Thymus (tissue), 11 donors: ENCODE data around the gene FIZ1. TPM values are rescaled to one million over a fixed set of nuclear protein-coding genes. Genes with fewer than 3 reads are reported as not detected.

Source experiments
- DNase-seq, 9 donors: peaks; one replicate each; pipeline ENCODE4 v3.0.0-alpha.2; 2013; ENCODE audit warnings: low spot score in 9 of 9, low read depth in 6 of 9, missing footprints in 1 of 9
- H3K27ac ChIP-seq, 2 donors: one replicate each; pipeline ENCODE4 v1.5.1; 2013; ENCODE audit warnings: control low read depth in 1 of 2, low read depth in 1 of 2, low read length in 1 of 2, mild to moderate bottlenecking in 1 of 2, moderate library complexity in 1 of 2
- H3K27me3 ChIP-seq, 2 donors: one replicate each; pipeline ENCODE4 v1.5.1; 2013; ENCODE audit warnings: low read length in 1 of 2; ENCODE audit not compliant: control insufficient read depth in 2 of 2, insufficient read depth in 1 of 2
- H3K36me3 ChIP-seq, 2 donors: one replicate each; pipeline ENCODE4 v1.5.1; 2013; ENCODE audit warnings: low read length in 1 of 2, mild to moderate bottlenecking in 1 of 2, moderate library complexity in 1 of 2; ENCODE audit not compliant: control insufficient read depth in 2 of 2, insufficient read depth in 2 of 2
- H3K4me1 ChIP-seq, 2 donors: one replicate each; pipeline ENCODE4 v1.5.1; 2013; ENCODE audit warnings: low read length in 2 of 2; ENCODE audit not compliant: control insufficient read depth in 2 of 2, insufficient read depth in 2 of 2
- H3K4me3 ChIP-seq, 2 donors: one replicate each; pipeline ENCODE4 v1.5.1; 2013; ENCODE audit warnings: low read length in 2 of 2, control low read depth in 1 of 2, mild to moderate bottlenecking in 1 of 2
- H3K9me3 ChIP-seq, 2 donors: one replicate each; pipeline ENCODE4 v1.5.1; 2013; ENCODE audit warnings: low read length in 1 of 2, mild to moderate bottlenecking in 1 of 2; ENCODE audit not compliant: control insufficient read depth in 2 of 2, insufficient read depth in 1 of 2
- WGBS: extraction: QIAGEN DNeasy Blood & Tissue Kit; methylation state at CpG from one replicate; pipeline ENCODE4 v1.1.7; 2013; 5-methylcytosine and 5-hydroxymethylcytosine counted together
- polyA plus RNA-seq: library from polyadenylated mRNA; stranded (reverse); fragments of 200-250 nt; gene quantifications from one replicate; pipeline ENCODE4 v1.2.3, GENCODE V29; 2013
- total RNA-seq: library from RNA; stranded (reverse); fragments of 120-200 nt; gene quantifications from one replicate; pipeline ENCODE4 v1.2.4, GENCODE V29; 2013
- donor health status: healthy.

The FIZ1 gene
- total and polyA plus RNA-seq, 2 donors, result 4.6 to 11.9 TPM

- WGBS, result 90% methylated on average over 11 of the region's 11 CpGs
- H3K4me1 ChIP-seq, result no peaks in the 10 kb centered on the region
- H3K27ac ChIP-seq, result no peak overlapping the region
- no peak for DNase-seq
- H3K27me3 ChIP-seq, result peaks cover 0 to 46% of the 10 kb centered on the region in 2 donors
- no peaks in the 10 kb centered on the region for H3K9me3 ChIP-seq
- H3K36me3 ChIP-seq, result no peaks in the 10 kb centered on the region
- H3K4me3 ChIP-seq, result no peak overlapping the region
Measured at GRCh38 chr19:55546011-55546410, 53.3 kb downstream of the FIZ1 start.

- Histone ChIP-seq H3K4me3 (no peak within 1 kb of the TSS), H3K27me3 (peaks cover 0 to 43% of the 10 kb centered on the region in 2 donors), H3K36me3 (no peaks in the 10 kb centered on the region), H3K9me3 (no peaks in the 10 kb centered on the region), H3K27ac (no peak within 1 kb of the TSS), H3K4me1 (no peaks in the 10 kb centered on the region)
- 96% methylated on average over 10 of the region's 10 CpGs for WGBS
- no peak for DNase-seq
Measured at GRCh38 chr19:55545443-55545842, 53.9 kb downstream of the FIZ1 start, which contains the start of gene SBK3. SBK3 (minus strand) TSS chr19:55545543; CDS start chr19:55545543, 0 bp downstream.

- Histone ChIP-seq H3K27ac (no peak overlapping the region), H3K27me3 (peaks cover 0 to 38% of the 10 kb centered on the region in 2 donors), H3K36me3 (no peaks in the 10 kb centered on the region), H3K4me3 (no peak overlapping the region), H3K4me1 (no peaks in the 10 kb centered on the region), H3K9me3 (no peaks in the 10 kb centered on the region)
- no peak for DNase-seq
- 91% methylated on average over 23 of the region's 23 CpGs for WGBS
Measured at GRCh38 chr19:55544776-55545439, 54.4 kb downstream of the FIZ1 start.

- H3K36me3 ChIP-seq, result no peaks in the 10 kb centered on the region
- H3K27me3 ChIP-seq, result peaks cover 0 to 30% of the 10 kb centered on the region in 2 donors
- 95% methylated on average over 15 of the region's 15 CpGs for WGBS
- no peaks in the 10 kb centered on the region for H3K9me3 ChIP-seq
- DNase-seq, result no peak
- H3K27ac ChIP-seq, result no peak overlapping the region
- no peak overlapping the region for H3K4me3 ChIP-seq
- H3K4me1 ChIP-seq, result no peaks in the 10 kb centered on the region
Measured at GRCh38 chr19:55544014-55544413, 55.3 kb downstream of the FIZ1 start.

- no peak for DNase-seq
- no peaks in the 10 kb centered on the region for H3K36me3 ChIP-seq
- H3K4me3 ChIP-seq, result no peak overlapping the region
- no peaks in the 10 kb centered on the region for H3K9me3 ChIP-seq
- H3K27ac ChIP-seq, result no peak overlapping the region
- no peaks in the 10 kb centered on the region for H3K4me1 ChIP-seq
- peaks cover 0 to 25% of the 10 kb centered on the region in 2 donors for H3K27me3 ChIP-seq
- WGBS, result 91% methylated on average over 5 of the region's 5 CpGs
Measured at GRCh38 chr19:55543567-55543966, 55.8 kb downstream of the FIZ1 start.

GRCh38 chr19:55542292-55542855, 56.9 kb downstream of the FIZ1 start:
- Histone ChIP-seq H3K27me3 (peaks cover 0 to 15% of the 10 kb centered on the region in 2 donors), H3K9me3 (no peaks in the 10 kb centered on the region), H3K4me1 (no peaks in the 10 kb centered on the region), H3K36me3 (no peaks in the 10 kb centered on the region), H3K4me3 (no peak overlapping the region), H3K27ac (no peak overlapping the region)
- WGBS, result 97% methylated on average over 7 of the region's 7 CpGs
- DNase-seq, result no peak

Other genes with a start within 250 kb of the FIZ1 start
- gene COX6B2, start 244.8 kb downstream of the FIZ1 start, total RNA-seq, result 2.6 TPM
- gene COX6B2, start 244.8 kb downstream of the FIZ1 start, polyA plus RNA-seq, result 40.4 TPM
- gene GARIN5B, start 236.3 kb downstream of the FIZ1 start, total RNA-seq, result not detected
- gene GARIN5B, start 236.3 kb downstream of the FIZ1 start, polyA plus RNA-seq, result 0.05 TPM
- gene IL11, start 229.1 kb downstream of the FIZ1 start, total RNA-seq, result 0.38 TPM
- gene IL11, start 229.1 kb downstream of the FIZ1 start, polyA plus RNA-seq, result 1.5 TPM
- 0.14 TPM for gene TMEM190, start 222.7 kb downstream of the FIZ1 start, total RNA-seq
- 3.4 TPM for gene TMEM190, start 222.7 kb downstream of the FIZ1 start, polyA plus RNA-seq
- 2.5 TPM for gene TMEM238, start 215.2 kb downstream of the FIZ1 start, total RNA-seq
- 0.23 TPM for gene TMEM238, start 215.2 kb downstream of the FIZ1 start, polyA plus RNA-seq
- 667 TPM for gene RPL28, start 213.6 kb downstream of the FIZ1 start, total RNA-seq
- gene RPL28, start 213.6 kb downstream of the FIZ1 start, polyA plus RNA-seq, result 2,578 TPM
- 120 TPM for gene UBE2S, start 191.7 kb downstream of the FIZ1 start, total RNA-seq
- 14.6 TPM for gene UBE2S, start 191.7 kb downstream of the FIZ1 start, polyA plus RNA-seq
- gene SHISA7, start 156.2 kb downstream of the FIZ1 start, total RNA-seq, result 0.05 TPM
- 0.11 TPM for gene SHISA7, start 156.2 kb downstream of the FIZ1 start, polyA plus RNA-seq
- gene ISOC2, start 137.9 kb downstream of the FIZ1 start, total RNA-seq, result 26.4 TPM
- 24.8 TPM for gene ISOC2, start 137.9 kb downstream of the FIZ1 start, polyA plus RNA-seq
- not detected for gene C19orf85, start 134.8 kb downstream of the FIZ1 start, total RNA-seq
- gene C19orf85, start 134.8 kb downstream of the FIZ1 start, polyA plus RNA-seq, result not detected
- 1.1 TPM for gene ZNF628, start 122.9 kb downstream of the FIZ1 start, total RNA-seq
- 4.8 TPM for gene ZNF628, start 122.9 kb downstream of the FIZ1 start, polyA plus RNA-seq
- 116 TPM for gene NAT14, start 114.3 kb downstream of the FIZ1 start, total RNA-seq
- gene NAT14, start 114.3 kb downstream of the FIZ1 start, polyA plus RNA-seq, result 58.2 TPM
- 0.80 TPM for gene SSC5D, start 111.1 kb downstream of the FIZ1 start, total RNA-seq
- gene SSC5D, start 111.1 kb downstream of the FIZ1 start, polyA plus RNA-seq, result 1.8 TPM
- not detected for gene SBK2, start 62.4 kb downstream of the FIZ1 start, total RNA-seq
- not detected for gene SBK2, start 62.4 kb downstream of the FIZ1 start, polyA plus RNA-seq
- not detected for gene SBK3, start 54.0 kb downstream of the FIZ1 start, total RNA-seq
- 0.11 TPM for gene SBK3, start 54.0 kb downstream of the FIZ1 start, polyA plus RNA-seq
- 2.3 TPM for gene ZNF579, start 18.7 kb downstream of the FIZ1 start, total RNA-seq
- gene ZNF579, start 18.7 kb downstream of the FIZ1 start, polyA plus RNA-seq, result 5.5 TPM
- gene ZNF524, start 771 bp upstream of the FIZ1 start, total RNA-seq, result 13.3 TPM
- gene ZNF524, start 771 bp upstream of the FIZ1 start, polyA plus RNA-seq, result 25.0 TPM
- gene ZNF865, start 6.1 kb upstream of the FIZ1 start, total RNA-seq, result 0.85 TPM
- gene ZNF865, start 6.1 kb upstream of the FIZ1 start, polyA plus RNA-seq, result 7.2 TPM
- 2.7 TPM for gene ZNF784, start 25.0 kb upstream of the FIZ1 start, total RNA-seq
- gene ZNF784, start 25.0 kb upstream of the FIZ1 start, polyA plus RNA-seq, result 5.4 TPM
- gene ZNF580, start 41.5 kb upstream of the FIZ1 start, total RNA-seq, result 6.4 TPM
- gene ZNF580, start 41.5 kb upstream of the FIZ1 start, polyA plus RNA-seq, result 32.9 TPM
- gene ZNF581, start 44.1 kb upstream of the FIZ1 start, total RNA-seq, result 19.0 TPM
- gene ZNF581, start 44.1 kb upstream of the FIZ1 start, polyA plus RNA-seq, result 22.9 TPM
- 6.2 TPM for gene CCDC106, start 48.7 kb upstream of the FIZ1 start, total RNA-seq
- 17.2 TPM for gene CCDC106, start 48.7 kb upstream of the FIZ1 start, polyA plus RNA-seq
- 137 TPM for gene U2AF2, start 55.5 kb upstream of the FIZ1 start, total RNA-seq
- 123 TPM for gene U2AF2, start 55.5 kb upstream of the FIZ1 start, polyA plus RNA-seq
- gene EPN1, start 75.7 kb upstream of the FIZ1 start, total RNA-seq, result 9.9 TPM
- 34.6 TPM for gene EPN1, start 75.7 kb upstream of the FIZ1 start, polyA plus RNA-seq
- not detected for gene NLRP9, start 138.9 kb upstream of the FIZ1 start, total RNA-seq
- 0.02 TPM for gene NLRP9, start 138.9 kb upstream of the FIZ1 start, polyA plus RNA-seq
- 0.33 TPM for gene RFPL4A, start 159.6 kb upstream of the FIZ1 start, total RNA-seq
- 0.23 TPM for gene RFPL4A, start 159.6 kb upstream of the FIZ1 start, polyA plus RNA-seq
- 0.28 TPM for gene RFPL4AL1, start 169.6 kb upstream of the FIZ1 start, total RNA-seq
- gene RFPL4AL1, start 169.6 kb upstream of the FIZ1 start, polyA plus RNA-seq, result 0.05 TPM
- gene NLRP11, start 232.5 kb upstream of the FIZ1 start, total RNA-seq, result under 0.01 TPM
- 0.02 TPM for gene NLRP11, start 232.5 kb upstream of the FIZ1 start, polyA plus RNA-seq
- under 0.01 TPM for gene NLRP4, start 237.0 kb upstream of the FIZ1 start, total RNA-seq
- gene NLRP4, start 237.0 kb upstream of the FIZ1 start, polyA plus RNA-seq, result 0.09 TPM